Psoas muscle (tissue), 8 donors: ENCODE data around the gene MILR1. TPM values are rescaled to one million over a fixed set of nuclear protein-coding genes. Genes with fewer than 3 reads are reported as not detected.

Experiments
- ATAC-seq, 4 donors: fragments of 200-7000 bp; cut with Tn5 transposase; one replicate each; pipeline ENCODE4 v1.9.1; 2020; ENCODE audit warnings: moderate library complexity in 3 of 4, mild to moderate bottlenecking in 2 of 4
- DNase-seq, 2 donors: peaks; one replicate each; pipeline ENCODE4 v3.0.0-alpha.2; 2020
- H3K27ac ChIP-seq: fragments of 200-600 bp; one replicate; pipeline ENCODE4 v1.8.0; 2022
- H3K27me3 ChIP-seq, 3 donors: fragments of 200-600 bp in 1 of 3; one replicate each; pipeline versions ENCODE4 v1.6.1 to v1.8.0; 2013 to 2022; ENCODE audit warnings: low read length in 2 of 3, mild to moderate bottlenecking in 2 of 3, moderate library complexity in 1 of 3; ENCODE audit not compliant: insufficient read depth in 3 of 3
- H3K36me3 ChIP-seq, 2 donors: fragments of 200-600 bp in 1 of 2; one replicate each; pipeline versions ENCODE4 v1.6.1 to v1.8.0; 2013 to 2022; ENCODE audit warnings: low read depth in 1 of 2, mild to moderate bottlenecking in 1 of 2, moderate library complexity in 1 of 2; ENCODE audit not compliant: insufficient read depth in 1 of 2
- H3K4me1 ChIP-seq: fragments of 200-600 bp; one replicate; pipeline ENCODE4 v1.8.0; 2022
- H3K4me3 ChIP-seq: fragments of 200-600 bp; one replicate; pipeline ENCODE4 v1.8.0; 2022; ENCODE audit warnings: mild to moderate bottlenecking
- H3K9me3 ChIP-seq: fragments of 200-600 bp; one replicate; pipeline ENCODE4 v1.8.0; 2022
- CTCF ChIP-seq: fragments of 200-600 bp; IDR thresholded peaks from one replicate; pipeline ENCODE4 v1.8.0; 2022; ENCODE audit warnings: antibody characterized with exemption
- WGBS, 3 donors: extraction: QIAGEN DNeasy Blood & Tissue Kit; methylation state at CpG; one replicate each; pipeline versions ENCODE4 v1.1.6 to v1.1.7; 2013; 5-methylcytosine and 5-hydroxymethylcytosine counted together
- intact Hi-C, 2 donors: fragments of 100-400 bp; cut with DNase I; formaldehyde crosslinking; loops; one replicate each; pipeline versions ENCODE4 v1.11.0 to v1.14.2; 2022
- polyA plus RNA-seq, 3 donors: library from polyadenylated mRNA; stranded (reverse); fragments of 200-250 nt; gene quantifications; one replicate each; pipeline ENCODE4 v1.2.3, GENCODE V29; 2013
- total RNA-seq, 4 donors: library from RNA; stranded (reverse); fragmentation: NEBNext Ultra II Directional in 2 of 4; extraction: Animal tissue kit (Norgen Biotek cat#: 25700) in 2 of 4; gene quantifications; one replicate each; pipeline versions ENCODE4 v1.2.1 to v1.2.4, GENCODE V29; 2021 to 2023
- donor health status: healthy with polysubstance abuse.
- donor health status: DM: no; HTN: no; CAD: no; lungs with moderate emphysema.
- donor health status: Bipolar disorder and iron deficiency.
- donor health status: healthy.
- donor health status: DM: yes; HTN: yes; CAD: no.
- donor health status: DM: no; HTN: no; CAD: no.
- donor health status: DM: no; HTN: no; CAD: no.
- donor health status: DM: yes; HTN: yes; CAD: no.

Gene MILR1
- total and polyA plus RNA-seq, 7 donors: 0.61 to 1.3 (median 1.1) TPM

- 81 to 88% (median 81%) methylated on average over 2 of the region's 2 CpGs for WGBS, 3 donors
- DNase-seq (no peak), ATAC-seq (no peak)
- H3K4me3 ChIP-seq: peak overlapping the region; percentile 97
- no peak overlapping the region for H3K27ac ChIP-seq
- no peaks in the 10 kb centered on the region for H3K9me3 ChIP-seq
- TF ChIP-seq CTCF: no peak
- no peaks in the 10 kb centered on the region for H3K27me3 ChIP-seq
- intact Hi-C loops: loop anchor here in 1 of 2 donors (5.0 kb wide), 2 partner anchors 86 to 681 kb away; partner anchors contain the start of genes FTSJ3 and PSMC5
- H3K36me3 ChIP-seq: peaks cover 4 to 65% of the 10 kb centered on the region in 2 donors
- H3K4me1 ChIP-seq: peaks cover 30% of the 10 kb centered on the region
Measured at GRCh38 chr17:64508683-64509082, 59.8 kb downstream of the MILR1 start.

- intact Hi-C loops: loop anchor here in 1 of 2 donors (5.0 kb wide), 2 partner anchors 87 to 682 kb away; partner anchors contain the start of genes FTSJ3 and PSMC5
- 72 to 85% (median 75%) methylated on average over 6 of the region's 6 CpGs for WGBS, 3 donors
- DNase-seq (no peak), ATAC-seq (no peak)
- Histone ChIP-seq H3K4me3 (no peak overlapping the region), H3K27me3 (no peaks in the 10 kb centered on the region), H3K4me1 (peaks cover 25% of the 10 kb centered on the region), H3K27ac (no peak overlapping the region), H3K9me3 (no peaks in the 10 kb centered on the region), H3K36me3 (peaks cover 4 to 65% of the 10 kb centered on the region in 2 donors)
- TF ChIP-seq CTCF: no peak
Measured at GRCh38 chr17:64509179-64509578, 60.3 kb downstream of the MILR1 start.

DNA sequence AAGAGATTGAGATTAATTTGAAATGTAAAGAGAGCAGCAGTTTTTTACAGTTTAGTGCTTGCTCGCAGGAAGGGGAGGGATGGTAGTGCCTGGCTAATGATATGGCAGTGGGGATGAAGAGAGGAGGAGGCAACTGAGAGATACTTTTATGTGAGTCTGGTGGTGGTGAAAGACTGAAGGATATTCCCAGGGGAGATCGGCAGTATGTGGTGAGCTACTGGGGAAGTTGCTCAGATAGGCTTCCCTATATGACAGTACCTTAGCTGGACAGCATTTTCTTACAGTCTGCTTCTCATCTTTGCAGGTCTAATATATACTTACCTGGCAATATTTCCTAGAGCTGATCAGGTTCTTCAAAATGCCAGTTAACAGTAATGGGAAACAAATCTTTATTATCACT, 66.5 kb downstream of the MILR1 start:
- no peaks in the 10 kb centered on the region for H3K9me3 ChIP-seq
- intact Hi-C loops: no loop called here
- no peak for DNase-seq
- peaks cover 10 to 100% of the 10 kb centered on the region in 2 donors for H3K36me3 ChIP-seq
- no peak overlapping the region for H3K27ac ChIP-seq
- H3K4me1 ChIP-seq: no peaks in the 10 kb centered on the region
- no peak for TF ChIP-seq CTCF
- WGBS, 3 donors: 75 to 84% (median 75%) methylated on average over 2 of the region's 2 CpGs
- no peak overlapping the region for H3K4me3 ChIP-seq
- no peaks in the 10 kb centered on the region for H3K27me3 ChIP-seq
- no peak for ATAC-seq

GRCh38 chr17:64515829-64516228, 66.9 kb downstream of the MILR1 start:
- WGBS, 3 donors: 86 to 96% (median 91%) methylated on average over 1 of the region's 1 CpG
- intact Hi-C loops: no loop called here
- TF ChIP-seq CTCF: no peak
- no peaks in the 10 kb centered on the region for H3K9me3 ChIP-seq
- ATAC-seq (no peak), DNase-seq (no peak)
- peaks cover 10 to 100% of the 10 kb centered on the region in 2 donors for H3K36me3 ChIP-seq
- H3K27me3 ChIP-seq: no peaks in the 10 kb centered on the region
- no peaks in the 10 kb centered on the region for H3K4me1 ChIP-seq
- H3K27ac ChIP-seq: no peak overlapping the region
- no peak overlapping the region for H3K4me3 ChIP-seq

Other genes with a start within 250 kb of the MILR1 start
- 10 to 100 TPM; 45.7 to 72.7 (median 55.7) TPM for gene TEX2, start 185.9 kb upstream of the MILR1 start, total RNA-seq
- 10 to 100 TPM; 29.4 to 57.1 (median 42.9) TPM for gene TEX2, start 185.9 kb upstream of the MILR1 start, polyA plus RNA-seq
- gene PECAM1, start 58.3 kb upstream of the MILR1 start, total RNA-seq: 100 to 1,000 TPM in 2 of 4 donors, 10 to 100 TPM in 2; 71.9 to 117 (median 105) TPM
- 10 to 100 TPM; 21.0 to 40.5 (median 29.6) TPM for gene PECAM1, start 58.3 kb upstream of the MILR1 start, polyA plus RNA-seq
- 1 to 10 TPM; 4.5 to 8.1 (median 6.1) TPM for gene POLG2, start 47.9 kb downstream of the MILR1 start, total RNA-seq
- gene POLG2, start 47.9 kb downstream of the MILR1 start, polyA plus RNA-seq: 10 to 100 TPM in 1 of 3 donors, 1 to 10 TPM in 2; 4.1 to 12.2 (median 9.4) TPM
- 100 to 1,000 TPM; 168 to 497 (median 345) TPM for gene DDX5, start 57.2 kb downstream of the MILR1 start, total RNA-seq
- 100 to 1,000 TPM; 122 to 272 (median 135) TPM for gene DDX5, start 57.2 kb downstream of the MILR1 start, polyA plus RNA-seq
- gene CEP95, start 57.9 kb downstream of the MILR1 start, total RNA-seq: 10 to 100 TPM in 3 of 4 donors, 1 to 10 TPM in 1; 9.3 to 21.7 (median 11.6) TPM
- 10 to 100 TPM; 15.7 to 17.4 (median 17.1) TPM for gene CEP95, start 57.9 kb downstream of the MILR1 start, polyA plus RNA-seq
- gene SMURF2, start 213.2 kb downstream of the MILR1 start, total RNA-seq: 10 to 100 TPM in 2 of 4 donors, 1 to 10 TPM in 2; 8.3 to 12.0 (median 10.0) TPM
- gene SMURF2, start 213.2 kb downstream of the MILR1 start, polyA plus RNA-seq: 1 to 10 TPM; 4.3 to 6.6 (median 5.6) TPM